ENCODE data around the gene VSIG10. TPM values are rescaled to one million over a fixed set of nuclear protein-coding genes. Genes with fewer than 3 reads are reported as not detected.

Gene VSIG10
- total and polyA plus RNA-seq, 2 of the 13 experiments (the other 11 are each of a cell fraction or from before 2014, with no cell fraction given), result 25.6 to 42.5 TPM

DNA sequence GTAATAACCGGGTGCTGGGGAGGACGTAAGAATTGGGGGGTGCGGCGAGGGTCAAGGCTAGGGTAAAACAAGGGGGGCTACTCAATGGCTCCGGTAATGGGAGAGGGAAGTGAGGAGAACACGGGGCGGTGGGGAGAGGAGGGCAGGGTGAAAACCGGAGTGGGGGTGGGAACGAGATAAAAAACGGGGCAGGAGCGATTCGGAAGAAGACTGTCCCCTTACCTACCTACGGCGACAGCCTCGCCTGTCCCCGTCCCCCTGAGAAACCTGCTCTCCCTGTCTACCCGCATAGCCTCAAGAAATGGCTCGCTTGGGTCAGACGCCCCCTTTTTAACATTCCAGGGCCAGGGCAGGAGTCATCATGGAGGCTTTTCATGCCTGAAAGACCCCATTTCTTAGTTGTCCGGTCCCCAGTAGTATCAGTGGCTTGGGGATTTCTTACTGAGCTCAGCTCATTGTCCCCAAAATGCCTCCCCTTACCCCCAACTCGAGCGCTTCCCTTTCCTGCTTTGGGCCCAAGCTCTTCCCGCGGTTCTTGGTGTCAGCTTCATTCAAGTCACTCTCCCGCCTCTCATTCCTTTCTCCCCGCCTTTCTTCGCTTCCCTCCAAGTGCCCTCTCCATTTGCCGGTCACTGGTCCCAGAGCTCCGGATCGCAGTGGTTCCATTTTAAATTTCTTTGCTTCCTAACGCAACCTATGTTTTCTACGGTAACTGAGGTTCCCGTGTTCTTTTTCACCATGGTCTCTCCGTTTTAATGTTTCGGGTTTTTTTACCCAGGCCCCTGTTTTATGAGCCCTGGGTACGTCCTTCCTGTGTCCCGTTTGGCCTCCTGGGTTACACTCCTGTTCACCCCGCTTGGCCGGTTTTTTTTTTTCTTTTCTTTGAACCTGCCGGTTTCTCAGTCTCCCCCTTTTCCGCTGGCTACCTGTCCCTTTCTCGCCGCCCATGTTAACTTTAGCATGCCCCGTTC, 41.7 kb downstream of the VSIG10 start:
- POLR2A ChIA-PET, result interaction anchor here (0.9 to 2.0 kb wide), 9 partner anchors 9 to 971 kb away, joined by 3 to 7 read pairs (median 4); partner anchors contain the start of genes SUDS3 and VSIG10
- H3K27me3 ChIP-seq (ENCODE audit: control insufficient read depth in 1 of 2, insufficient read depth in 2 of 2, low read length in 2 of 2), result no peaks in the 10 kb centered on the region; a peak in 1 of 5 replicates
- DNase-seq (ENCODE audit: low spot score), result no peak
- peak overlapping the region; percentile 81 for H3K27ac ChIP-seq (ENCODE audit: extremely low read length, insufficient read depth, low read length)
- H3K9me3 ChIP-seq (ENCODE audit: low read length), result no peaks in the 10 kb centered on the region
- CTCF ChIA-PET (ENCODE audit: low intra/inter-chr PET ratio, low total read pairs), result no interaction called here
- H3K4me2 ChIP-seq (ENCODE audit: low read depth, low read length), result peak overlapping the region; percentile 88
- ATAC-seq, result peak; percentile 11; the same call in 2 of the 3 replicates
- peaks cover 17% of the 10 kb centered on the region for H3K79me2 ChIP-seq (ENCODE audit: insufficient read depth, low read length)
- peak; percentile 34 for FAIRE-seq
- peaks cover 53% of the 10 kb centered on the region for H3K4me1 ChIP-seq (ENCODE audit: insufficient read depth, low read length)
- 1% methylated on average over 43 of the region's 44 CpGs for WGBS (ENCODE audit: low lambda C conversion rate)
- peak overlapping the region; percentile 69 to 90 (median 86) for H3K4me3 ChIP-seq (replicated peaks in 1 of 3; ENCODE audit: insufficient read depth in 1 of 3, low read depth in 2 of 3, low read length in 3 of 3)
- intact Hi-C loops (cut with micrococcal nuclease; ENCODE audit: unreplicated experiment) (loop anchor here (1.0 kb wide), 2 partner anchors 10 to 41 kb away; no protein-coding TSS in a partner anchor), in situ Hi-C loops (cut with HindIII; ENCODE audit: extremely low pct_ligation_motif_present, low pct_unique_long_range_greater_than_20kb) (no loop called here)
- H2AFZ ChIP-seq (ENCODE audit: low read length), result no peak overlapping the region
- H4K20me1 ChIP-seq (ENCODE audit: insufficient read depth, low read length), result no peaks in the 10 kb centered on the region
- H3K36me3 ChIP-seq (replicated peaks in 1 of 2; ENCODE audit: control insufficient read depth in 1 of 2, insufficient read depth in 2 of 2, low read length in 2 of 2), result no peaks in the 10 kb centered on the region
- H3K9ac ChIP-seq (ENCODE audit: insufficient read depth, low read depth, low read length), result peak overlapping the region; percentile 78
- BruUV-seq (replicated peaks), result TSS peak; percentile 58
- TF ChIP-seq ZBED4 (CRISPR knock-in tag; IDR thresholded peaks at IDR 0.05; ENCODE audit: borderline replicate concordance) (no peak), MLXIP (CRISPR knock-in tag; IDR thresholded peaks at IDR 0.05; ENCODE audit: borderline replicate concordance) (no peak), CENPX (CRISPR knock-in tag; IDR thresholded peaks at IDR 0.05) (no peak), ZNF652 (CRISPR knock-in tag; IDR thresholded peaks at IDR 0.05; ENCODE audit: borderline replicate concordance, low read depth) (no peak), GABPA (IDR thresholded peaks at IDR 0.05; ENCODE audit: low read depth, low read length) (no peak), GABPA (CRISPR knock-in tag; IDR thresholded peaks at IDR 0.05; ENCODE audit: low read depth) (no peak)
- TF ChIP-seq, protein P1, sequence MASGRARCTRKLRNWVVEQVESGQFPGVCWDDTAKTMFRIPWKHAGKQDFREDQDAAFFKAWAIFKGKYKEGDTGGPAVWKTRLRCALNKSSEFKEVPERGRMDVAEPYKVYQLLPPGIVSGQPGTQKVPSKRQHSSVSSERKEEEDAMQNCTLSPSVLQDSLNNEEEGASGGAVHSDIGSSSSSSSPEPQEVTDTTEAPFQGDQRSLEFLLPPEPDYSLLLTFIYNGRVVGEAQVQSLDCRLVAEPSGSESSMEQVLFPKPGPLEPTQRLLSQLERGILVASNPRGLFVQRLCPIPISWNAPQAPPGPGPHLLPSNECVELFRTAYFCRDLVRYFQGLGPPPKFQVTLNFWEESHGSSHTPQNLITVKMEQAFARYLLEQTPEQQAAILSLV (CRISPR knock-in tag; IDR thresholded peaks at IDR 0.05; ENCODE audit: borderline replicate concordance), result no peak
- TF ChIP-seq, protein P2, sequence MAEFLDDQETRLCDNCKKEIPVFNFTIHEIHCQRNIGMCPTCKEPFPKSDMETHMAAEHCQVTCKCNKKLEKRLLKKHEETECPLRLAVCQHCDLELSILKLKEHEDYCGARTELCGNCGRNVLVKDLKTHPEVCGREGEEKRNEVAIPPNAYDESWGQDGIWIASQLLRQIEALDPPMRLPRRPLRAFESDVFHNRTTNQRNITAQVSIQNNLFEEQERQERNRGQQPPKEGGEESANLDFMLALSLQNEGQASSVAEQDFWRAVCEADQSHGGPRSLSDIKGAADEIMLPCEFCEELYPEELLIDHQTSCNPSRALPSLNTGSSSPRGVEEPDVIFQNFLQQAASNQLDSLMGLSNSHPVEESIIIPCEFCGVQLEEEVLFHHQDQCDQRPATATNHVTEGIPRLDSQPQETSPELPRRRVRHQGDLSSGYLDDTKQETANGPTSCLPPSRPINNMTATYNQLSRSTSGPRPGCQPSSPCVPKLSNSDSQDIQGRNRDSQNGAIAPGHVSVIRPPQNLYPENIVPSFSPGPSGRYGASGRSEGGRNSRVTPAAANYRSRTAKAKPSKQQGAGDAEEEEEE (CRISPR knock-in tag; IDR thresholded peaks at IDR 0.05; ENCODE audit: borderline replicate concordance), result no peak
